22Rv1 (cell line): Measurements from ENCODE around the gene PTPRM.

ENCODE experiments used
- H3K27ac ChIP-seq: fragments of 450-650 bp; 2 replicates; pipeline ENCODE4 v1.5.1; 2017
- CTCF ChIP-seq: fragments of 450-650 bp; IDR thresholded peaks from 2 replicates; pipeline ENCODE4 v1.5.1; 2017; ENCODE audit warnings: mild to moderate bottlenecking
- ZFX ChIP-seq: fragments of 450-650 bp; IDR thresholded peaks from 2 replicates; pipeline ENCODE4 v1.6.1; 2017; ENCODE audit warnings: antibody characterized with exemption, borderline replicate concordance

Gene PTPRM

DNA sequence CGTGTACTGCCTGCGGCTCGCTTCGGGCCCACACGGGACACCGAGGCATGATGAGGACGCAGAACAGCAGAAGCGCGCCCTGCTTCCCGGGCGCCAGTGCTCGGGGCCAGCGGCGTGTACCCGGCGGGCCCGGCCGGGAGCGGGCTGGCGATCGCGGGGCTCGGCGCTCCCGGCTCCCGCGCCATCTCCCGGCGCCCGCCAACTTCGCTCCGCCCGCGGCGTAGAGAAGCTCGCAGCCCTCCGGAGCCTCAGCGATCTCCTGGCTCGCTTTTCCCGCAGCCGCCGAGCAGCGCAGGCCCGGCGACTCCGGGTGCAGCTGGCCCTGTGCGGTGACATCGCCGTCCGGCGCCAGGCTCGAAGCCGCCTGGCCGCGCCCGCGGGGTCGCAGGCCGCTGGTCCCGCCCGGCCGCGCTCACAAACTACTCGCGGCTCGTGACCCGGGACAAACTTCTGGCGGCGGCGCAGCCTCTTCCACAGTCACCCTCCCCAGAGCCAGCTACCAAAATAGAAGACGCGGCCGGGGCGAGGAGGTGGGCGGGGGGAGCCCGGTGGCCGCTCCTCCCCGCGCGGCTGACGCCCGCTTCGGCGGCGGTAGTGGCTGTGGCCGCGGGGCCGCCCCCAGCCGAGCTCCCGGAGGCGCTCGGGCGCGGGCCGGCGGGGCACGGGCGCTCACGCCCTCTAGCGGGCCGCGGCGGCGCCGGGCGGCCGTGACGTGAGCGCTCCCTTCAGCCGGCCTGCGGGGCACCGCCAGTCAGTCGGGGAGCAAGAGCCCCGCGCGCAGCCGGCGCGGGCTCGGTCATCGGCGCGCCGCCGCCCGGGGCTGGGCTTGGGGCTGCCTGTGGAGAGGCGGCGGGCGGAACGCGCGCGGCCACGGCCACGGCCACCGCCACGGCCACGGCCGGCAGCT, at the start of gene PTPRM:
Gene PTPRM (plus strand): TSS at position 750 of the 907 bp plus-strand sequence. CDS start 503 bp downstream, outside the sequence.
- no peak for TF ChIP-seq ZFX
- peak; percentile 89 for TF ChIP-seq CTCF
- no peak within 1 kb of the TSS for H3K27ac ChIP-seq

GRCh38 chr18:7517852-7518251, 49.3 kb upstream of the PTPRM start:
- H3K27ac ChIP-seq, result no peak overlapping the region
- TF ChIP-seq CTCF (no peak), ZFX (no peak)

GRCh38 chr18:7520200-7520785, 46.8 kb upstream of the PTPRM start:
- no peak overlapping the region for H3K27ac ChIP-seq
- TF ChIP-seq ZFX, result no peak
- no peak for TF ChIP-seq CTCF

GRCh38 chr18:7521226-7521856, 45.8 kb upstream of the PTPRM start:
- no peak for TF ChIP-seq CTCF
- no peak for TF ChIP-seq ZFX
- H3K27ac ChIP-seq, result no peak overlapping the region

DNA sequence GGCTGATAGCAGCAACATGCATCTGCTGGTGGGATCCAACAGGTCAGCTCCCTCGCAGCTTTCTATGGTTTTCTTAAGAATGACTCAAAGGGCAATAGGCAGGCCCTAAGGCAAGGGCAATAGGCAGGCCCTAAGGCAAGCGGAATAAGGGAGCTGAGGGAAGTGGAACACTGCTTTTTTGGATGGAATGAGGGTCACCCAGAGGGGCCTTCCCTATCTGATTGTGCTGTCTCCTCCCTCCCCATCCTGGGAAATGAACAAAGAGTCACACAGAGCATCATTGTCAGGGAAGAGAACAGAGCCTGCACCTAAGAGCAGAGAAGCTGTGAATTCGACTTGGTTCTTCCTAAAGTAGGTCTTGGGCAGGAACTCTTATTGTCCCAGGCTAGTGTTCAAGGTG, 43.3 kb upstream of the PTPRM start:
- TF ChIP-seq CTCF (no peak), ZFX (no peak)
- H3K27ac ChIP-seq, result no peak overlapping the region

GRCh38 chr18:7524786-7525185, 42.3 kb upstream of the PTPRM start:
- H3K27ac ChIP-seq, result no peak overlapping the region
- no peak for TF ChIP-seq CTCF
- TF ChIP-seq ZFX, result no peak
